Nephron progenitor cell (in vitro differentiated cells): ENCODE results near the gene XAF1.

ENCODE experiments used
- DNase-seq: peaks from one replicate; pipeline ENCODE4 v3.0.0; 2021
- H3K27ac Mint-ChIP-seq: 2 replicates; pipeline ENCODE4 v1.8.0; 2021; ENCODE audit warnings: mild to moderate bottlenecking, moderate library complexity, mixed read lengths
- H3K27me3 Mint-ChIP-seq: 2 replicates; pipeline ENCODE4 v1.8.0; 2021; ENCODE audit warnings: mild to moderate bottlenecking, low read depth, mixed read lengths; ENCODE audit not compliant: poor library complexity
- H3K36me3 Mint-ChIP-seq: 2 replicates; pipeline ENCODE4 v1.8.0; 2021; ENCODE audit warnings: low read depth, mixed read lengths
- H3K4me1 Mint-ChIP-seq: 2 replicates; pipeline ENCODE4 v1.8.0; 2021; ENCODE audit warnings: mixed read lengths
- H3K4me3 Mint-ChIP-seq: 2 replicates; pipeline ENCODE4 v1.8.0; 2021; ENCODE audit warnings: mild to moderate bottlenecking, moderate library complexity, mixed read lengths
- H3K9me3 Mint-ChIP-seq: 2 replicates; pipeline ENCODE4 v1.8.0; 2021; ENCODE audit warnings: mild to moderate bottlenecking, moderate library complexity, mixed read lengths
- CTCF ChIP-seq: fragments of 200-600 bp; sonication (generic); IDR thresholded peaks from 2 replicates; pipeline ENCODE4 v1.5.0; 2021; ENCODE audit warnings: antibody characterized with exemption

XAF1 gene

DNA sequence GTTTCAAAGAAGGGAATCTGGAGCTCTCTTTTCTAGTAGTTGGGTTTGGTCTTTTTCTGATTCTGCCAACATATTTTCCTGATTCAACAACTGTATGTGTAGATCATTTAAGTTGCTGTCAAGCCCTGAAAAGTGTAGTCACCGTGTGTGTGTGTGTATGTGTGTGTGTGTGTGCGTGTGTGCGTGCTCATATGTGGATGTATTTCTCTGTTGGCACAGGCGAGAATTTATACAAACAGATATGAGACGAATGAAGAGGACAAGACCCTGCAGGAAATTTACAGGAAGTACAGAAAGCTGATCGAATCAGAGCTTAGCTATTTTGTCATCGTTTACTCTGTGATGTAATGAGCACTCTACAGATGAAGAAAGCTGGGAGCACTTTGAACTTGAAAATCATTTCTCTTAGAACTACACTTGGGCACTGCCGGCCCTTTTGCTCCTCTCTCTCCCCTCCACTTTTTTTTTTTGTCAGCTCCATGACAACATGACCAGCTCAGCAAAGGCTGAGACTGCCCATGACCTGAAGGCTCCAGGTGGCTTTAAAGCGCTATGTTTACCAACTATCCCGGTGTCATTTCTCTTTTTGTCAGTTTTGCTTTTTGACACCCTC is 31.3 kb downstream of the XAF1 start:
- Mint-ChIP-seq H3K4me3 (no peak overlapping the region), H3K4me1 (no peaks in the 10 kb centered on the region), H3K36me3 (no peaks in the 10 kb centered on the region), H3K9me3 (peaks cover 12% of the 10 kb centered on the region), H3K27ac (no peak overlapping the region), H3K27me3 (peaks cover 82% of the 10 kb centered on the region)
- no peak for TF ChIP-seq CTCF
- no peak for DNase-seq

DNA sequence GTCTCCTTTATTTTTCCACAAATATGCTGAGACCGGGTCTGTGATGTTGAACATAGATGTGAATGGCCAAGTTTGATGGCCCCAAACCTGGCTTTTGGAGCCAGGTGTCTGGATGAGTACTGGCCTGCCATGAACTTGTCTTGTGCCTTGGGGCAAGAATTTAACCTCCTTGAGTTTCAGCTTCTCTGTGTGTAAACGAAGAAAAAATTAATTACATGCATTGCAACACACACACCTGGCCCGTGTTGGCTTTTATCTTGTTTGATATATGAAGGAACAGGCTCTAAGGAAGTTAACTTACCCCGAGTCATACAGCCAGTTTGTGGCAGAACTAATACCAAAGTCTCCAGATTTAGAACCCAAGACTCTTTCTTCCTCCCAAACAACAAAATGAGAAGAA is 33.3 kb downstream of the XAF1 start:
- no peak overlapping the region for H3K27ac Mint-ChIP-seq
- H3K4me3 Mint-ChIP-seq: no peak overlapping the region
- no peaks in the 10 kb centered on the region for H3K36me3 Mint-ChIP-seq
- DNase-seq: no peak
- TF ChIP-seq CTCF: no peak
- peaks cover 79% of the 10 kb centered on the region for H3K27me3 Mint-ChIP-seq
- no peaks in the 10 kb centered on the region for H3K4me1 Mint-ChIP-seq
- peaks cover 10% of the 10 kb centered on the region for H3K9me3 Mint-ChIP-seq

- no peak for DNase-seq
- Mint-ChIP-seq H3K4me3 (no peak overlapping the region), H3K27me3 (peaks cover 54% of the 10 kb centered on the region), H3K27ac (no peak overlapping the region), H3K4me1 (no peaks in the 10 kb centered on the region), H3K9me3 (no peaks in the 10 kb centered on the region), H3K36me3 (no peaks in the 10 kb centered on the region)
- no peak for TF ChIP-seq CTCF
Measured at GRCh38 chr17:6793748-6794493, 38.1 kb downstream of the XAF1 start.

DNA sequence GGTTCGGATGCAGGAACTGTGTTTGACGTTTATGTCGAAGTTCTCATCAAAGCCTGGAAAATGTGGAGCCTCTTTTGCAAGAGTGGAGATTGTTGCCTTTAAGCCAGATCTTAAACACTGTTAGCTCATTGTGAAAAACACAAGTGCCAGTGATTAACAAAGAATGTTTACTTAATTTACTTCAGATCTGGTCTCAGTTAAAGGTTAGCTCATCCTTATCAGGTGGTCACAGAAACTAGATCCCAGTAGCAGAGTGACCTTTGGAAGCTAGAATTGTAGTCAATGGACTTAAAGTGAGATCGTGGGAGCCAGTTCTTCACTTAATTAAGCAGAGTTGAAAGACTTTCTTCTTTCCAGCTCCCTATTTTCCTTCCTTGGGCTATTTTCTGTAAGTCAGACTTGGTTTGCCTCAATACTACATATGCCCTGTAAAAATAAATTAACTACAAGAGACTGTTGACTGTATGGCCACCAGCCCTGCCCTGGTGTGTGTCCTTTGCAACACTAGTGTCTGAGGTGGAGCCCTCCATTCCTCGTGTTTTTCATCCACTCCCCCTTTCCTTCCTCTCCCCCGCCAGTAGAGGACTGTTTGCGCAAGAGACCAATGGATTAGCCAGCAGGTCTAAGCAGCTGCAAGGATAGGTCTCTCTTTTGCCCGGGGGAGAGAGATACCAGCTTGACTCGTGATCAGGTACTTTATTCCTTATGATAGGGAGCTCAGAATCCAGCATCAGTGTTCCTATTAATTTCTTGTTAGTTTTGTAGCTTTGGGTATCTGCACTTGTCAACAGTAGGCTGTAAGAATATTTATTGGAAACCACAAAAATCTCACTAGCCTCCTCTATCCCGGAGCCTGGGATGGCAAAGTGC is 40.4 kb downstream of the XAF1 start:
- no peak for TF ChIP-seq CTCF
- no peak overlapping the region for H3K27ac Mint-ChIP-seq
- no peaks in the 10 kb centered on the region for H3K36me3 Mint-ChIP-seq
- DNase-seq: no peak
- H3K4me1 Mint-ChIP-seq: no peaks in the 10 kb centered on the region
- no peak overlapping the region for H3K4me3 Mint-ChIP-seq
- peaks cover 40% of the 10 kb centered on the region for H3K27me3 Mint-ChIP-seq
- no peaks in the 10 kb centered on the region for H3K9me3 Mint-ChIP-seq

- H3K4me3 Mint-ChIP-seq: no peak overlapping the region
- H3K27me3 Mint-ChIP-seq: peaks cover 32% of the 10 kb centered on the region
- no peaks in the 10 kb centered on the region for H3K9me3 Mint-ChIP-seq
- no peaks in the 10 kb centered on the region for H3K36me3 Mint-ChIP-seq
- no peak for TF ChIP-seq CTCF
- no peaks in the 10 kb centered on the region for H3K4me1 Mint-ChIP-seq
- DNase-seq: no peak
- no peak overlapping the region for H3K27ac Mint-ChIP-seq
Measured at GRCh38 chr17:6796887-6797490, 41.1 kb downstream of the XAF1 start.
